ENCODE data around the gene ADGB.

ADGB gene

DNA sequence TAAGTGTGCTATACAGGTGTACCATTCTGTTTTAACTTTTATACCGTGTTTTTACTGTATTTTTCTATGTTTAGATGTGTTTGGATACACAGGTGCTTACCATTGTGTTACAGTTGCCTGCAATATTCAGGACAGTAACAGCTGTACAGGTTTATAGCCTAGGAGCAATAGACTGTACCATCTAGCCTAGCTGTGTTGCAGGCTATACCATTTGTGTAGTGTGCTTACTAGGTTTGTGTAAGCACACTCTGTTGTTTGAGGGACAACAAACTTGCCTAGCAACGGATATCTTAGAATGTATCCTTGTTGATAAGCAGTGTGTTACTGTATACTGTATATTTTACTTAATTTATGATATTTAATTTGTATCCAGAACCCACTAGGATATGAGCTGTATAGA is 35.2 kb downstream of the ADGB start:
- no peak for DNase-seq (ENCODE audit: low read depth in 3 of 3)

DNA sequence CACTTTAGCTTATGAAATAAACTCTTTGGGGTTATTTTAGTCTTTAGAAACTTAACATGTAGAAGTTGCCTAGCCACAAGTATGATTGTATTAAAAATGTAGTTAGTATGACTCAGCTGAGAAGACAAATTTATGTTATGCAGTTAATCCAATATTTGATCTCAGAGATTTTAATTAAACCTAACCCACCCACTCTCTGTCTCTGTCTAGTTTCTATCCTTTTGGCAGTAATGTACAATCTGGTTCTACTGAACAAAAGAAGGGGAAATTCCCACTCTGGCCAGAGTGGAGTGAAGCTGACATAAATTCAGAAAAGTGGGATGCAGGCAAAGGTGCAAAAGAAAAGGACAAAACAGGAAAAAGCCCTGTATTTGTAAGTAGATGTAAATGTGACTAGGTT is 36.4 kb downstream of the ADGB start:
- DNase-seq (ENCODE audit: low read depth in 3 of 3) = no peak

DNA sequence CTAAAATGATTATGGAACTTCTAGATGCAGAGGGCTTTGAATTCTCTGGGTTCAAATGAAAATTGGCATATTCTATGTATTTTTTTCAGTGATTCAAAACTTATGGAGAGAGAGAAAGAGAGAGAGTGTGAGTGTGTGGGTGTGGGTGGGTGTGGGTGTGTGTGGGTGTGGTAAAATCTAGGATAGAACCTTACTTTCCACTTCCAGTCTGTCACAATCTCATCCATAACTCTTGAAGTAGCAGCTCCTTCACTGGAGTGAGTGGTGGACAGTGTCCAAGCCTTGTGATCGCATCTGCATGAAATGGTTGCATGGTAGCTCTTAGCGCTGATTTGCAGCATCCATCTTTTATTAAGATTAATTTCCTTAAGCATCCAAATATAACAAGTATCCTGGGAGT is 37.7 kb downstream of the ADGB start:
- DNase-seq (ENCODE audit: low read depth in 3 of 3) = no peak

DNA sequence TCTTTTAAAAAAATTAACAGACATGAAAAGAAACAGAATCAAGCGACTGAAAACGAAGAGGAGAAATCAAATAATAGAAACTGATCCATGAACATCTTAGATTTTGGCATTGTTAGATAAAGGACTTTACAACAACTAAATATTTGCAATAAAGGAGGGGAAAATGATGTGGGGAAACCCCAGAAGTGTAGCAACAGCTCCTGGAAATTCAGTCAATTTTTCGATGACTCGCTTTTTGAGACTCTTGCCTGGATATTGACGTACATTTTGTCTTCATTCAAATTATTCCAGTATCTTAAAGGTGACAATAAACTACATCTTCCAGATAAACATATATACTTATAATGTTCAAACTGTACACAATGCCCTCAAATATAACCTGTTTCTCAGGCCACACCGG is 44.1 kb downstream of the ADGB start:
- DNase-seq (ENCODE audit: low read depth in 3 of 3) = no peak

DNA sequence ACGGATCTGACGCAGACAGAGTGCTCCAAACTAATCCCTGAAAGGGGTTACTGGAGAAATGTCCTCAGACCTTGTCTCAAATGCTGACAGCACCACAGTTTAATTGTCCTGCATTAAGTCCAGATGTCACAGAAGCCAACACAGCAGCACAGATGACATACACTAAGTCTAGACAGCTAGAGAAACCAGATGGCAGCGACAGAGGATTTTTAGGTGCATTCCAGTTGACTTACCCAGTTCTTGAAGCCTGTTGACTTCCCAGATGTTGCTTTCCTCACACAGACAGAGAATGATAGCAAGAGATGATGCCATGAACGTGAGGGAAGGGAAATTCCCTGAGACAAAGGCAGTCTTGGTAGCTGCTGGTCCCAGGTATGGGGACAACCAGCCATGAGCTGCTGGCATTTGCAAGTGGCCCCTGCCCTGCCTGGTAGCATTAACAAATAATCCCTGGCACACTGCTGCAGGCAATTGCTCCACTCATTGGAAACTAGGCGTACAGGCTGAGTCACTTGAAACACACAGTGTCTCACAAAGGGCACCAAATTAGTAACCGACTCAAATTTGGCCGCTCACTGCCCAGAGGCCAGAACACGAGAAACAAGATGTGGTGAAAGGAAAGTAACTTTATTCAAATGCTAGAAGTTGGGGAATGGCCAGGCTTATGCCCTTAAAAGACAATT is 52.2 kb downstream of the ADGB start:
- no peak for DNase-seq (ENCODE audit: low read depth in 3 of 3)

DNA sequence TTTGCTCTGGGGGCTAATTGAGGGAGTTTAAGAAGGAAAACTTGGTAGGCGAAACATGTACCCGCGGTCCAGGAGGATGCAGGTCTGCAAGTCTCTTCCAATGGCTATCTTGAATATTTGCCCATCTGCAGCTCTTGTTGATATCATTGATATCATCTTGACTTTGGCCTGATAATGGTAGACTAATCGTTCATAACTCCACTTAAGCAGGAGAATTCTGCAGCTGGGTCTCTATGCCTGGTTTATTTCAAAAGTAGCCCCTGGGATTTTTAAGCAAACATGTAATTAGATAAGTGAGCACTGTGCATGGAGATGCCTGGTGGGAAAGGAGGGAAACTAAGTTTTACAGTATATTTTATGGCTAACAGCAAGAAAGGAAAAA is 52.7 kb downstream of the ADGB start:
- no peak for DNase-seq (ENCODE audit: low read depth in 3 of 3)

DNA sequence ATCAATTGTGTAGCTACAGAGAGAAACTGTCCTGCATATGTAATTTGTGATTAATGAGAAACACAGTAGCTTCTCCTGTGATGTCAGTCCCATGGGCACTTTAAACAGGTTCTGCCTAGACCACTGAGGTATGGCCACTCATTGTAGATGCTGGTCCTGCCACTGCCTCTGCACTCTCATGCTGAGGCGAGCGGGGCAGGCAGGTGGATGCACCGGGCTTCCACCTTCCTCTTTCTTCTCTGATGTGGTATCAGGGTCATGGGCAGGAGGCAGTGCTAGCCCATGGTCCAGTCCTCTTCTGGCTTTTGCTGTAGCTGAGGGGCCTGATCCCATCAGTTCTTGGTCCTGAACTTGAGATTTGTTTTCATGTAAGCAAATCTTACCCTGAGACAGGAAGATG is 58.7 kb downstream of the ADGB start:
- DNase-seq (ENCODE audit: low read depth in 3 of 3) = no peak

DNA sequence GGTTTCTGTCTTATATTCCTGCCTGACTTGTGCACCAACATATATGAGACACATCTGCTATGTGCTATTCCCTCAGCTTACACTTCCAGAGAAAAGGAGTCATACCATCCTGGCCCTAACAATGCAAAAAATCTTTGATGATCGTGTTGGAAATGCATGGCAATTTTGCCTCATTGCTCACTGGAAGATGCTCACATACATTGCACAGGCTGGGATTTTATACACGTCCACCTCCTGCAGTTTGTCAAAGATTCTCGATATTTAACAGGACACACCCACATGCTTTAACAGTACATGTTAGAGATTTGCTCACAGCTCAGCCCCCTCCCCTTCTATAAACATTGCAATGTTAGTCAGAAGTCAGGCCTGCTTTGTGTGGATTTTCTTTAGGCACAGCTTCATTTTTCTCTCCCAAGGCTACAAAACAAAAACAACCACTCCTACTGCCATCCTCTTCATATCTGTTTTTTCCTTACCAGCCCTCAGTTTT is 66.1 kb downstream of the ADGB start:
- no peak for DNase-seq (ENCODE audit: low read depth in 3 of 3)

DNA sequence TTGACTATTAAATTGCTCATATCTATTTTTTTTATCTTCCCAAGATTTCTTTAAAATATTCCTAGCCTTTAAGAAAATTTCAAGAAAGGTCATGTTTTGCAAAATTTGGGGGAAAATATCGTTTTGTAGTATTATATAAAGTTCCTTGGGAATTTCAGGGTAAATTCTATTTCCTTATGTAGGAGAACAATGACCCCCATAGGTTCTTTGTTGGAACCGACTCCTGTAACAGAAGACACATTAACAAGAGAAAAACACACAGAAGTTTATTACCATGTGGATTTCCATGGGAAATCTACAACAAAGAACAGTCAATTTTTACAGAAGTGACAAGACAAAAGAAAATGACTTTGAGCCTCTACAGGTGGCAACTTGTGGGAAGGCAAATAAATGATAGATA is 68.1 kb downstream of the ADGB start:
- DNase-seq (ENCODE audit: low read depth in 3 of 3) = no peak

DNA sequence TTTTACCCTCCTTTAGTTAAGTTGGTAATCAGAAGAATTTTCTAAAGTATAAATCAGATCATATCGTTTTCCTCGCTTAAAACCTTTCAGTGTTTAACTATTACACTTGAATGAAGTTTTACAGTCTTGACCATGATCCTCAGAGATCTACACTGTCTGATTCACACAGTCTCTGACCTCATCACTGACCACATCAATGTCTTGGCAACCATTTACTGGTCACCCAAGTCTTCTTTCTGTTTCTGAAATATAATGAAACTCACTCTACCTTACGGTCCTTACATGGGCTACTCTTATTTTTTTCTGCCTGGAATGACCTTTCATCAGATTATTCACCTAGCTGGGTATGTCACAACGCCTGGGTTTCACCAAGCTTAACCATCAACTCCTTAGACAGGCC is 71.4 kb downstream of the ADGB start:
- no peak for DNase-seq (ENCODE audit: low read depth in 3 of 3)

DNA sequence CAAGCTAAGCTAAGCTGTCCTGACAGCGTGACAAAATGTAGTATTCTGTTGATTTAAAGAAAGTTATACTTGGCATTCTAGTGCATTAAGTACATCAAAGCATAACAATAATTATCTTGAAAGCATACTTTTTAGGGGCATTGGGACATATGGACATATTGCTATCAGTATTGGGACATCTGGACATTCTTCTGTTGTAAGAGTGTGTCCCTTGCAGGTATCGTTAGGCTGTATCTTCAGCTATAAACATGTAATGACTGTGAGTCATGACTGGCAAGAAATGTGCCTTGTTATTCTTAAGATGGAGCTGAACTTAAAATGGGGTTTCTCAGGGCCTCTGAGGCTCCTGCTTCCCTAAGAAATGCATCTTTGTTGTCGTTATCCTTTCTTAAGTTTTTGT is 74.3 kb downstream of the ADGB start:
- DNase-seq (ENCODE audit: low read depth in 3 of 3) = no peak

DNA sequence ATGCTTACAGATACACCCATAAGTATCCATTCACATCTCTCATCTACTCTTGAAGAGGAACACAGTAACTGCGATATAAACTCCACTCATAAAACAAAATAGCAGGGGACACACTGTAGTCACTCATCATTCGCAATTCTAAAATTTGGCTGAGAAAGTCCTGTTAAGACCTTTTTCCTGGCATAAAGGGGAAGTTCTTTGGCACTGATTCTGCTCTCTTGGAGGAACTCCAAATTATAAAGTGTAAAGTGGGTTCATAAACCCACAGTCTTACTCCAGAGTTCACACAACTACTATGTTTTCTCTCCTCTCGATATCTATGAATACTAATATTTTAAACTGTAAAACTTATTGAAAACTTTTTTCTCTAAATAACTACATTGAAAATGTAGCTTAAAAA is 80.6 kb downstream of the ADGB start:
- no peak for DNase-seq (ENCODE audit: low read depth in 3 of 3)

DNA sequence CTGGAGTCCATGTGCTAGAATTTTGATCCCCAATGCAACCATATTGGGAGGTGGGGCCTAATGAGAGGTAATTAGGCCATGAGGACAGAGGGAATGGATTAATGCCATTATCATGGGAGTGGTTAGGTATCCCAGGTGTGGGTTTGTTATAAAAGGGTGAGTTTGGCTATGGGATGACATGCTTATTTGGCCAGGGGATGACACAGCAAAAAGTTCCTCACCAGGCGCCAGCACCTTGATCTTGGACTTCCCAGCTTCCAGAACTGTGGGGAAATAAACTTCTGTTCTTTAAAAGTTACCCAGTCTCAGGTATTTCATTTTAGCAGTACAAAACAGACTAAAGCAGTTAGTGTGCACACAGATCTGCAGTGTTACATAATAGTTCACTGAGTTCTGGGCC is 84.1 kb downstream of the ADGB start:
- DNase-seq (ENCODE audit: low read depth in 3 of 3) = no peak

DNA sequence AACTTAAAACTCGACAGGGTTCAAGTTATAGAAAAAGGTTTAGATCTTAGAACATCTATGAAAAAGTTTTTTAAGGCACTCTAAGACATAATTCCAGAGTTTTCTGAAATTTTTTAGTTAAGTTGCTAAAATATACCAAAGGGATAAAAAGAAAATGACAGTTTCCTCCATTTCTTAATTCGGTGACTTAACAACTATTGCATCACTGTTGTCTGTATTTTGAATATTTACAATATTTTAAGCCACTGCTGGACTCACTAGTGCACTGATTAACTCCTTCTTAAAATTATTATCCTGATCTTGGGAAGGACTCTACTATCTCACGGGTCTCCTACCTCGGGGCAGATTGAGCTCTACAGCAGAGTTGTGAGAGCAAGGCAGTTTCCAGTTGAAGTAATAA is 91.0 kb downstream of the ADGB start:
- no peak for DNase-seq (ENCODE audit: low read depth in 3 of 3)

DNA sequence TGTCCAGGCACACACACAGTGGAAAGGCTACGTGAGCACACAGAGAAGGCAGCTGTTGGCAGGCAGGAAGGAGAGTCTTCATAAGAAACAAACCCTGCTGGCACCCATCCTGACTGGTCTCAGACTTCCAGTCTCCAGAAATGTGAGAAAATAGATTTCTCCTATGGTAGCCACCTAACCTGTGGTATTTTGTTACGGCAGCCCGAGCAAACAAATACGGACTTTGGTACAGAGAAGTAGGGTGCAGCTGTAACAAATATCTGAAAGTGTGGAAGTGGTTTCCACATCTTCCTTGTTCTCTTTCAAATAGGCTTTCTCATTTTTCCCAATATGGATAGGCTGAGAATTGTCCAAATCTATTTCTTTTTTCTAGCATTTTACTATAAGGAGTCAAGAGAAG is 94.6 kb downstream of the ADGB start:
- no peak for DNase-seq (ENCODE audit: low read depth in 3 of 3)

DNA sequence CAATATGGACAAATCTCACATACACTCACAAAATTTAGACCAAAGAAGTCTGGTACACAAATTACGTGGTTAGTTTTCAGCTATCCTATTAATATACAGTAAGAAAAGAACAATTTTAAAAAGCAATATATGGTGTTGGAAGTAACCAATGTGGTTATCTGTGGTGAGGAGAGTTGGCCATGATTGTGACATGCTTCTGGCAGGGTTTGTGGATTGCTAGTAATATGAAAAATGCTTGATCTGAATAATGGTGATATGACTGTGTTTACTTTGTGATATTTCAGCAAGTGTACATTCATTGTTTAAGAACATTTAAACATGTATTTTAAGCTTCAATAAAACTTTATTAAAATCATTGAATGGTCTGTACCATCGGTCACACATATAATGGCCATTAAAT is 99.1 kb downstream of the ADGB start:
- no peak for DNase-seq (ENCODE audit: low read depth in 3 of 3)

DNA sequence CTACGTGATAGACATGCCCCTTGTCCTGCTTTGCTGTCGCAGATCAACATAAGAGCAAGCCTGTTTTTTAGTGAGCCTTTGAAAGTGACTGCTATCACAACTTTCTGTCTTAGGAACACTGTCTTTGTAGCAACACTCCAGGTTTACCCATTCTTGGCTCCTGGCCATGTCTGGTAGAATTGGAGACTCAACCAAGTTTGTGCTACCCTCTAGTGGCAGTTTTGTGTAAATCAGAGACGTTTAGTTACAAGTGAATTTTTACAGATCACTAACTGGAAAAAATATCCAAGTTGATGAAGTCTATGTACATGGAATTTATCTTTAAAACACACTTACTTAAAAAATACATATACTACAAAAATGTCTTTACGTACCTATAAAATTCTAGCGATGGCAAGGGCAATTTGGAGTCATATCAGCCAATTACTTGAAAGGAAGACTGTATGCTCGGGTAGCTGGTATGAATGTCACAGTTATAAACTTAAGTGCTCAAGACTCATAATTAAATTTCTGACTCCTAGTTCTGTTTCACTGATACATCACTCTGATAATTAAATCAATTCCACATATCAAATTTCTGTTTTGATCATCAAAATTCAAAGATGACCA is 101.4 kb downstream of the ADGB start:
- peak in 1 of 3 experiments; percentile 0 for DNase-seq (ENCODE audit: low read depth in 3 of 3)

DNA sequence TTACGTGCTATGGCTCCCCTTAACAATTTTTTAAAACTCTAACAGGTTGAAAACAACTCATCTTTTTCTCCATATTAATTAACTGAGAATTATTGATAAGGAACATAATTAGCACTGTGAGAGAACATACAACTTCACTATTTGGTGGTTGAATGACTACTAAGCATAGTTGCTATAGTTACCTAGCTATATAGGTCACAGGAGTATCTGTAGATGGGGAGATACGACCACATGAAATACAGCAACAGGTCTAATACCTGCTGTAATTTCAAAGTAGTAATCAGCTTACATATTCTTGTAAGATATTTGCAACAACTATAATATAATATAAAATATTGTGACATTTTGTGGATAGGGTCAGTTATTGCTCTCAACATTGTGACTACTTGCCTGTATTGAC is 102.9 kb downstream of the ADGB start:
- no peak for DNase-seq (ENCODE audit: low read depth in 3 of 3)

DNA sequence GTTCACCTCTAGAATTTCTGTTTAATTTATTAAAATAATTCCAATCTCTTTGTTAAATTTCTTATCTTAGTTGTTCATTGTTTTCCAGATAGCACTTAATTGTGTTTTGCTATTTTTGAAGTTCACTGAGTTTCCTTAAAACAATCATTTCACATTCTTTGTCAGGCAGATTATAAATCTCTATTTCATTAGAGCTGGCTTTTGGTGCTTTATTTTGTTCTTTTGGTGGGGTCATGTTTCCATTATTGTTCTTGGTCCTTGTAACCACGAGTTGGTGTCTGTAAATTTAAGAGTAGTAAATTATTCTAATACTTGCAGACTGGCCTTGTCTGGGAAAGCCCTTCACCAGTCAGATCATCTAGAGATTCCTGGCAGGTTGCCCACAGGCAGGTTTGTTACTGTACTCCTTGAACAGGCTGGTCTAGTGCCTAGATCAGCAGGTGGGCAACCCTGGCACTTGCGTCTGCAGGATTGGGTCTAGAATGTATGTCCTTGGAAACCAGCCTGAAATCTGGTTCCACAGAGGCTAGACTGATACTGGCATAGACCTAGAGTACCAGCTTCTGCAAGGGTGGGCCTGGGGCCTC is 110.4 kb downstream of the ADGB start:
- DNase-seq (ENCODE audit: low read depth in 3 of 3) = no peak

DNA sequence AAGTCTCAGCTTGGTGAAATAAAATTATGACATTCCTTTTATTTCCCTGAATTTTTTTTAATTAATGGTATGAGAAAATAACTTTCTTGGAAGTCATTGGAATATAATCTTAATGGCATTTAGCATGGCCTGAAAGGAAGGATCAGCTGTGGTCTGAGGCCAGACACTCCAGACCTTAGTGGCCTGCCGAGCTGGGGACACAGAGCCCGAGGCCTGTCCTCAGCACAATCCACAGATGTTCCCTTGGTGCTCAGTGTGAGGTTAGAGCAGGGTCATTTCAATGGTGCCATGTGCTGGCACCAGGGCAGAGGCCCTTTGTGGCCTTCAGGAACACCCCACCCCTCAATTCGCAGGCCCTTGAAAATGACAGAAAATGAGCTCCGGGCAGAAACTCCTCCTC is 120.6 kb downstream of the ADGB start:
- DNase-seq (ENCODE audit: low read depth in 3 of 3) = no peak

DNA sequence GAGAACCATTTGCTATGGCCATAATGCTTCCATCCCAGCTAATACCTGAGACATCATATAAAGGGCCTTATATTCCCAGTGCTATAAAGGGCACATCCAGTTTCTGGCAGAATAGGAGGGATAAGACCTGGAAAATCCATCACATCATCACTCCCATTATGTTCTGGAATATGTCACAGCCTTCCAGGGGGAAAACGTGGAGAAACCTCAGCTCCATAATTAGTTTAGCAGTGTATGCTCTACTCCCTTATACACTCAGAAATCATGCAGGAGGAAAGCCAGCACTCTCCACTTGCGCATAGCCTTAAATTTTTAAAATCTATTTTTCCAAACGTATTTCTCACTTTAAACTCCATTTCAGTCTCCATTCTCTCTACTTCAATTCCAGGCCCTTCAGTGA is 140.9 kb downstream of the ADGB start:
- DNase-seq (ENCODE audit: low read depth in 3 of 3) = no peak

DNA sequence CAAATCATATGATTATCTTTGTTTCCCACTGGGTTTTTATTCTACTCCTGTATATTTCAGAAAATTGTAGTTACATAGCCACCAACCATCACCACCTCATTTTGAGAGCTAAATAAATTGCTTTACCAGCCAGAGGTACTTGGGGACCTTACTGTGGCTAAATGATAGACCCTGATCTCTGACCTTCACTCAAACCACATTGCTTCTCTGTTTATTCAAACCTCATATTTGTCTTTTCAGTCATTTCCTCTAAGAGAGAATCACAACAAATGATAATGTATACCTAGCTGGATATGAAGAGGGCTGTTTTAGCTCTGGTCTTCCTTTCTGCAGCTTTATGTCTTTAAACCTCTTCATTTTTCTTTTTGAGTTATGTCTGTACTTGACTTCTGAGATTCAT is 142.8 kb downstream of the ADGB start:
- no peak for DNase-seq (ENCODE audit: low read depth in 3 of 3)

DNA sequence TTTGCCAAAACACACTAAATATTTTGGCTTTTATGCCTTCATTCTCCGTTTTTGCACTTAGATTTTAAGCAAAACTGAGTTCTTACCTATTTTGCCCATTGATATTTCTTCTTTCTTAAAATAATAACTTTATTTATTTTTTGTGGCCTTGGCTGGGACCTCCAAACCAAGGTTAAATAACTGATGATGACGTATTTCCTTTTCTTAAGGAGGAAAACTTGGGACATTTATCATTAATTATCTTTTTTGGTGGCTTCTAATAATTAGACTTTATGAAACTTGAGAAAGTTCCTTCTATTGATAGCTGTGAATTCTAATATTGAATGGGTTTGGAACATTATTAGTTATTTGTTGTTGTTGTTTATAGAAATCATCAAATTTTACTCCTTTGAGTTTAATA is 154.5 kb downstream of the ADGB start:
- DNase-seq (ENCODE audit: low read depth in 3 of 3) = no peak

DNA sequence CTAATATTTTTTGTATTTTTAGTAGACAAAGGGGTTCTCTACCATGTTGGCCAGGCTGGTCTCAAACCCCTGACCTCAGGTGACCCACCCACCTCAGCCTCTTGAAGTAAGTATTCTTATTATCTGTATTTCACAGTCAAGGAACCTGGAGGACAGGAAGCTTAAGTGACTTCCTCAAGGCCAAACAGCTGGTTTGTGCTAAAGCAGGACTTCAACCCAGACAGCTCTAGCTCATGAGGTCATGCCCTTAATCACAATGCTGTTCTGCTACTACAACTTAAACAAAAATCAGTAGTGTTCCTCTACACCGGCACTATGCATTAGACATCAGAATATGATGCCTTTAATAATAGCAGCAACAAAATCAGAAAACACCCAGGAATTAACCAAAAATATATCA is 168.9 kb downstream of the ADGB start:
- DNase-seq (ENCODE audit: low read depth in 3 of 3) = no peak

Data from stimulated activated CD4-positive, alpha-beta T cell treated with anti-CD3 and anti-CD28 coated beads, TNF-alpha, amount 100 ng/mL, for 4 hours (primary cell).